Measurements from ENCODE around the gene EEF1A2. TPM values are rescaled to one million over a fixed set of nuclear protein-coding genes. Genes with fewer than 3 reads are reported as not detected.

The EEF1A2 gene
- polyA plus RNA-seq, 2 of the 4 experiments (the other 2 are of a cell fraction): 16.3 to 129 TPM

GRCh38 chr20:63461104-63461763 lies 37.6 kb downstream of the EEF1A2 start:
- no peak overlapping the region for H3K4me2 ChIP-seq
- H3K4me3 ChIP-seq: no peak overlapping the region
- POLR2A ChIA-PET: no interaction called here
- 0 out of 6 replicates have a peak, but pooled peaks of 1 of the 2 experiments have one; percentile 46 for ATAC-seq
- 19% methylated on average over 15 of the region's 22 CpGs for WGBS (ENCODE audit: missing lambda C conversion rate)
- H3K4me1 ChIP-seq: peaks cover 7% of the 10 kb centered on the region
- no peaks in the 10 kb centered on the region for H3K9me3 ChIP-seq
- TF ChIP-seq REST (IDR thresholded peaks at IDR 0.05) (peak; percentile 93), E2F6 (IDR thresholded peaks at IDR 0.05; ENCODE audit: borderline replicate concordance, low read depth) (no peak)
- no peak overlapping the region for H3K27ac ChIP-seq
- no peak for FAIRE-seq
- no peak for DNase-seq (ENCODE audit: low read depth in 1 of 2, low spot score in 1 of 2)
- CTCF ChIA-PET: interaction anchor here (1.1 kb wide), 1 partner anchor 8 kb away, joined by 4 read pairs; no protein-coding TSS in a partner anchor

GRCh38 chr20:63459070-63459380 lies 39.9 kb downstream of the EEF1A2 start:
- POLR2A ChIA-PET: no interaction called here

More at GRCh38 chr20:63459070-63459380, 39.9 kb downstream of the EEF1A2 start:
- no peak for TF ChIP-seq CTCF (IDR thresholded peaks at IDR 0.05)
- TF ChIP-seq KDM5A (IDR thresholded peaks at IDR 0.05): no peak
- TF ChIP-seq RCOR1 (IDR thresholded peaks at IDR 0.05; ENCODE audit: low read depth, low read length): no peak
- TF ChIP-seq CHD4 (IDR thresholded peaks at IDR 0.05; ENCODE audit: borderline replicate concordance): no peak
- no peak for TF ChIP-seq JUN (IDR thresholded peaks at IDR 0.05)
- no peak for TF ChIP-seq ZFP36 (IDR thresholded peaks at IDR 0.05; ENCODE audit: borderline replicate concordance, partially characterized antibody)
- no peak for TF ChIP-seq SMC3 (IDR thresholded peaks at IDR 0.05)
- no peak for TF ChIP-seq HOXB13 (CRISPR knock-in tag; IDR thresholded peaks at IDR 0.05; ENCODE audit: low read depth)
- TF ChIP-seq SREBF2 (IDR thresholded peaks at IDR 0.05): no peak
- no peak for TF ChIP-seq REST (IDR thresholded peaks at IDR 0.05)
- TF ChIP-seq RAD21 (conservative IDR thresholded peaks at IDR 0.05 in 1 of 2, IDR thresholded peaks at IDR 0.05 in 1 of 2): no peak
- TF ChIP-seq NR3C1 (IDR thresholded peaks at IDR 0.05): no peak
- CTCF ChIA-PET: interaction anchor here (1.1 kb wide), 1 partner anchor 25 kb away, joined by 4 read pairs; no protein-coding TSS in a partner anchor
- no peak for FAIRE-seq
- H3K27ac ChIP-seq: no peak overlapping the region
- no peak overlapping the region for H3K4me3 ChIP-seq
- no peak for DNase-seq (ENCODE audit: low read depth in 1 of 2, low spot score in 1 of 2)
- no peaks in the 10 kb centered on the region for H3K9me3 ChIP-seq
- no peak overlapping the region for H3K4me2 ChIP-seq
- no peak for ATAC-seq
- peaks cover 7% of the 10 kb centered on the region for H3K4me1 ChIP-seq
- WGBS (ENCODE audit: missing lambda C conversion rate): 24% methylated on average over 16 of the region's 17 CpGs
